ENCODE data around the gene CALCOCO1.
A peak's percentile ranks its signal among the peaks of the same experiment; 100 is the strongest.

The CALCOCO1 gene

DNA sequence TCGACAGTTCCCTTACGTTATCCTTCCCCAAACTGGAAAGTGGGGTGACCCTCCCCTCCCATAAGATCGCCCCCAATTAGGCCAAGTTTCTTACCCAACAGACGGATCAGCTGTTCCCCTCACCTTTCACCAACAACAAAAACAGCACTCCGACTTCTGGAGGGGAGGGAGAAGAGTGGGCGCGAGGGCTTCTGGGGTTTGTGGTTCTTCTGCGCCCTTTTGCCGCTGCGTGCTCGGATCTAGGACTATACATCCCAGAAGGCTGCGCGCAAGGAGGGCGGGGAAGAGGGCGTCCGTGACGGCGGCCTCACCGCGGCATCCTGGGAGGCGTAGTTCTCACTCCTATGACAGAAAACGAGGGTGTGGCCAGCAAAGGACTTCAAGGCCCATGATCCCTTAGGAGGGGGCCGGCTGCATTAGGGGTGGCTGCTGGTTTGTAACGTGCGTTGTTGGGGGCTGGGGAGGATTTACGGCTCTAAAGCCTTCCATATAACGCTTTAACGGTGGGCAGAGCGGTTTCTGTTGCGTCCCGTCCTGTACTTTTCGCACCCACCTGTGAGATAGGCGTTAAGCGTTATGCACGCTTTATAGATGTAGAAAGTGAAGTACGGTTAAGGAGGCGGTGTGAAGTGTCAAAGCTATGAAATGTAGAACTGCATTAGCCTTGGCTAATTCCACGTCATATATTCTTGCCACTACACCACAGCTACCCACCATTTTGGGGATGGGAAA is at the start of gene CALCOCO1:
Gene CALCOCO1 (minus strand): TSS at position 143 of the 732 bp plus-strand sequence. CDS start 2,210 bp downstream, outside the sequence.
- Histone ChIP-seq H3K36me3 (ENCODE audit: low read depth) (0 out of 2 replicates have a peak, but pooled peaks cover 5% of the 10 kb centered on the region), H3K27ac (ENCODE audit: poor library complexity, severe bottlenecking) (peak within 1 kb of the TSS; percentile 12), H3K27me3 (ENCODE audit: insufficient read depth, poor library complexity, severe bottlenecking) (no peaks in the 10 kb centered on the region), H3K4me3 (ENCODE audit: severe bottlenecking) (peak within 1 kb of the TSS; percentile 44), H3K4me1 (ENCODE audit: insufficient read depth, poor library complexity, severe bottlenecking) (peaks cover 8% of the 10 kb centered on the region), H3K9me3 (ENCODE audit: severe bottlenecking) (no peaks in the 10 kb centered on the region)
- TF ChIP-seq CTCF (IDR thresholded peaks at IDR 0.05; ENCODE audit: poor library complexity, severe bottlenecking) = no peak
- ATAC-seq (ENCODE audit: low read depth) (peak; percentile 98), DNase-seq (ENCODE audit: low spot score) (peak; percentile 96)

GRCh38 chr12:53776872-53777271 is 49.6 kb upstream of the CALCOCO1 start:
- H3K4me1 ChIP-seq (ENCODE audit: insufficient read depth, poor library complexity, severe bottlenecking) = no peaks in the 10 kb centered on the region
- DNase-seq (ENCODE audit: low spot score) (no peak), ATAC-seq (ENCODE audit: low read depth) (no peak)
- no peak for TF ChIP-seq CTCF (IDR thresholded peaks at IDR 0.05; ENCODE audit: poor library complexity, severe bottlenecking)
- H3K27ac ChIP-seq (ENCODE audit: poor library complexity, severe bottlenecking) = no peak overlapping the region
- H3K27me3 ChIP-seq (ENCODE audit: insufficient read depth, poor library complexity, severe bottlenecking) = no peaks in the 10 kb centered on the region
- H3K4me3 ChIP-seq (ENCODE audit: severe bottlenecking) = no peak overlapping the region
- no peaks in the 10 kb centered on the region for H3K36me3 ChIP-seq (ENCODE audit: low read depth)
- H3K9me3 ChIP-seq (ENCODE audit: severe bottlenecking) = peaks cover 2% of the 10 kb centered on the region

GRCh38 chr12:53775478-53776145 is 48.4 kb upstream of the CALCOCO1 start:
- DNase-seq (ENCODE audit: low spot score) (no peak), ATAC-seq (ENCODE audit: low read depth) (no peak)
- no peaks in the 10 kb centered on the region for H3K36me3 ChIP-seq (ENCODE audit: low read depth)
- no peak for TF ChIP-seq CTCF (IDR thresholded peaks at IDR 0.05; ENCODE audit: poor library complexity, severe bottlenecking)
- peaks cover 7% of the 10 kb centered on the region for H3K4me1 ChIP-seq (ENCODE audit: insufficient read depth, poor library complexity, severe bottlenecking)
- H3K9me3 ChIP-seq (ENCODE audit: severe bottlenecking) = no peaks in the 10 kb centered on the region
- H3K4me3 ChIP-seq (ENCODE audit: severe bottlenecking) = no peak overlapping the region
- no peak overlapping the region for H3K27ac ChIP-seq (ENCODE audit: poor library complexity, severe bottlenecking)
- H3K27me3 ChIP-seq (ENCODE audit: insufficient read depth, poor library complexity, severe bottlenecking) = no peaks in the 10 kb centered on the region

DNA sequence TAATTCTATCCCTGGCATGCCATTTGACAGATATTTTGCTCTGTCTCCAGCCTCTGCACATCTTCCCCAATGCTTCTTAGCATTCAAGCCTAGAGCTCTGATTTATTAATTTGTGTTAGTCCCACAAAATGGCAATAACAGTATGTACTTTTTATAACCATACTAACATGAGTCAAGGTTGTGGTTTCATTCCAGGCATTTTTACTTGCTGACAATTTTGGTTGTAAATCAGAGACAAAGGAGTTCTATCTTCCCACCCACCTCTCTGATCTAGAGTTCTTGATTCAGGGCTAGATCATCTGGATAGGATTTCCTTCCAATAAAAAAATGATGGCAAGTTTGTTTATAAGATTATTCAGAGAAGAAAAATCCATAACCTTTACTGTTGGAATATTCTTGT is 43.0 kb upstream of the CALCOCO1 start:
- TF ChIP-seq CTCF (IDR thresholded peaks at IDR 0.05; ENCODE audit: poor library complexity, severe bottlenecking) = no peak
- H3K9me3 ChIP-seq (ENCODE audit: severe bottlenecking) = no peaks in the 10 kb centered on the region
- peak; percentile 98 for ATAC-seq (ENCODE audit: low read depth)
- no peak for DNase-seq (ENCODE audit: low spot score)
- no peak overlapping the region for H3K4me3 ChIP-seq (ENCODE audit: severe bottlenecking)
- H3K27ac ChIP-seq (ENCODE audit: poor library complexity, severe bottlenecking) = peak overlapping the region; percentile 93
- H3K27me3 ChIP-seq (ENCODE audit: insufficient read depth, poor library complexity, severe bottlenecking) = no peaks in the 10 kb centered on the region
- H3K4me1 ChIP-seq (ENCODE audit: insufficient read depth, poor library complexity, severe bottlenecking) = peaks cover 19% of the 10 kb centered on the region
- no peaks in the 10 kb centered on the region for H3K36me3 ChIP-seq (ENCODE audit: low read depth)

- Histone ChIP-seq H3K27ac (ENCODE audit: poor library complexity, severe bottlenecking) (peak overlapping the region; percentile 93), H3K4me3 (ENCODE audit: severe bottlenecking) (no peak overlapping the region), H3K36me3 (ENCODE audit: low read depth) (no peaks in the 10 kb centered on the region), H3K9me3 (ENCODE audit: severe bottlenecking) (no peaks in the 10 kb centered on the region), H3K4me1 (ENCODE audit: insufficient read depth, poor library complexity, severe bottlenecking) (peaks cover 19% of the 10 kb centered on the region), H3K27me3 (ENCODE audit: insufficient read depth, poor library complexity, severe bottlenecking) (no peaks in the 10 kb centered on the region)
- DNase-seq (ENCODE audit: low spot score) (no peak), ATAC-seq (ENCODE audit: low read depth) (no peak)
- TF ChIP-seq CTCF (IDR thresholded peaks at IDR 0.05; ENCODE audit: poor library complexity, severe bottlenecking) = no peak
These were observed 41.7 kb upstream of the CALCOCO1 start for GRCh38 chr12:53768976-53769375.

Measured in RWPE2 (cell line).